ENCODE measurements around the gene PLA2G15.
A peak's percentile ranks its signal among the peaks of the same experiment; 100 is the strongest.

The PLA2G15 gene

GRCh38 chr16:68233085-68233834 is 11.9 kb upstream of the PLA2G15 start:
- H3K4me3 ChIP-seq (replicated peaks; ENCODE audit: insufficient read depth, low read length): no peak overlapping the region

DNA sequence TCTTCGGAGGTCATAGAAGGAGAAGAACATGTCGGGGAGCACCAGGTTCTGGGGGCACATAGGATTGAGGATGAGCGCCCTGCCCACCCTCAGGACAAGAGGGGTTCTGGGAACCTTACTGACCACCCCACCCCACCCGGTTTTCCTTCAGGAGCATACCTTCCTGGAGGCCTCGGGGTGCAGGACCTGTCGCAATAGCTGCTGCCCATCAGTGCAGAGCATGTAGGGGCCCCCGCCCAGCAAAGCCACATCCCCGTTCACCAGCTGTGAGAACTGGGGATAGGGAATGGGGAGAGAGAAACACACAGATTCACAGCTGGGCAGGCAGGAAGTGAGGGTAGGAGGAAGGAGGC is 11.4 kb upstream of the PLA2G15 start:
- DNase-seq (ENCODE audit: low read depth in 1 of 2, low spot score in 1 of 2): peak in 1 of 2 experiments; percentile 25
- no peak overlapping the region for H3K27ac ChIP-seq (replicated peaks)
- TF ChIP-seq SPI1 (IDR thresholded peaks at IDR 0.05; ENCODE audit: borderline replicate concordance, low read depth) (no peak), REST (IDR thresholded peaks at IDR 0.05; ENCODE audit: insufficient replicate concordance, low read depth) (no peak), POLR2AphosphoS5 (IDR thresholded peaks at IDR 0.05; ENCODE audit: low read depth) (no peak)
- no peaks in the 10 kb centered on the region for H3K27me3 ChIP-seq (ENCODE audit: insufficient read depth, poor library complexity, severe bottlenecking)
- no peak overlapping the region for H3K4me3 ChIP-seq (replicated peaks; ENCODE audit: insufficient read depth, low read length)

More at GRCh38 chr16:68233085-68233834, 11.9 kb upstream of the PLA2G15 start:
- no peaks in the 10 kb centered on the region for H3K27me3 ChIP-seq (ENCODE audit: insufficient read depth, poor library complexity, severe bottlenecking)
- DNase-seq (ENCODE audit: low read depth in 1 of 2, low spot score in 1 of 2): no peak
- TF ChIP-seq, protein P1, sequence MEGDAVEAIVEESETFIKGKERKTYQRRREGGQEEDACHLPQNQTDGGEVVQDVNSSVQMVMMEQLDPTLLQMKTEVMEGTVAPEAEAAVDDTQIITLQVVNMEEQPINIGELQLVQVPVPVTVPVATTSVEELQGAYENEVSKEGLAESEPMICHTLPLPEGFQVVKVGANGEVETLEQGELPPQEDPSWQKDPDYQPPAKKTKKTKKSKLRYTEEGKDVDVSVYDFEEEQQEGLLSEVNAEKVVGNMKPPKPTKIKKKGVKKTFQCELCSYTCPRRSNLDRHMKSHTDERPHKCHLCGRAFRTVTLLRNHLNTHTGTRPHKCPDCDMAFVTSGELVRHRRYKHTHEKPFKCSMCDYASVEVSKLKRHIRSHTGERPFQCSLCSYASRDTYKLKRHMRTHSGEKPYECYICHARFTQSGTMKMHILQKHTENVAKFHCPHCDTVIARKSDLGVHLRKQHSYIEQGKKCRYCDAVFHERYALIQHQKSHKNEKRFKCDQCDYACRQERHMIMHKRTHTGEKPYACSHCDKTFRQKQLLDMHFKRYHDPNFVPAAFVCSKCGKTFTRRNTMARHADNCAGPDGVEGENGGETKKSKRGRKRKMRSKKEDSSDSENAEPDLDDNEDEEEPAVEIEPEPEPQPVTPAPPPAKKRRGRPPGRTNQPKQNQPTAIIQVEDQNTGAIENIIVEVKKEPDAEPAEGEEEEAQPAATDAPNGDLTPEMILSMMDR (IDR thresholded peaks at IDR 0.05; ENCODE audit: insufficient read depth, low read length): no peak
- TF ChIP-seq GABPA (IDR thresholded peaks at IDR 0.05; ENCODE audit: low read depth) (no peak), SPI1 (IDR thresholded peaks at IDR 0.05; ENCODE audit: borderline replicate concordance, low read depth) (no peak), REST (IDR thresholded peaks at IDR 0.05; ENCODE audit: insufficient replicate concordance, low read depth) (no peak), POLR2AphosphoS5 (IDR thresholded peaks at IDR 0.05; ENCODE audit: low read depth) (no peak)
- no peak overlapping the region for H3K27ac ChIP-seq (replicated peaks)

- TF ChIP-seq POLR2AphosphoS5 (IDR thresholded peaks at IDR 0.05; ENCODE audit: low read depth) (0 out of 2 replicates have a peak, but pooled peaks have one; percentile 35), REST (IDR thresholded peaks at IDR 0.05; ENCODE audit: insufficient replicate concordance, low read depth) (no peak)
- peak in 1 of 2 experiments; percentile 34 for DNase-seq (ENCODE audit: low read depth in 1 of 2, low spot score in 1 of 2)
- Histone ChIP-seq H3K27ac (replicated peaks) (no peak overlapping the region), H3K4me3 (replicated peaks; ENCODE audit: insufficient read depth, low read length) (no peak overlapping the region), H3K27me3 (ENCODE audit: insufficient read depth, poor library complexity, severe bottlenecking) (no peaks in the 10 kb centered on the region)
Observed at GRCh38 chr16:68234188-68235107, 10.7 kb upstream of the PLA2G15 start.
